Cardiac fibroblast (primary cell): ENCODE measurements around the gene SYNPO2.

ENCODE experiments used
- DNase-seq, 2 donors: peaks; one replicate each; pipeline versions ENCODE4 v3.0.0 to v3.0.0-alpha.2; 2010; ENCODE audit warnings: low read depth in 2 of 2
- H3K4me3 ChIP-seq, 2 donors: replicated peaks in 1 of 2; 1 replicate in 1 of 2; 2 replicates in 1 of 2; pipeline ENCODE4 v1.5.1; 2011; ENCODE audit warnings: low read depth in 2 of 2, low read length in 2 of 2, mild to moderate bottlenecking in 2 of 2, moderate library complexity in 1 of 2
- TF ChIP-seq, protein P1 (sequence below): IDR thresholded peaks from one replicate; pipeline ENCODE4 v1.5.1; 2011; ENCODE audit warnings: low read depth, mild to moderate bottlenecking, low read length, inconsistent platforms

Gene SYNPO2

DNA sequence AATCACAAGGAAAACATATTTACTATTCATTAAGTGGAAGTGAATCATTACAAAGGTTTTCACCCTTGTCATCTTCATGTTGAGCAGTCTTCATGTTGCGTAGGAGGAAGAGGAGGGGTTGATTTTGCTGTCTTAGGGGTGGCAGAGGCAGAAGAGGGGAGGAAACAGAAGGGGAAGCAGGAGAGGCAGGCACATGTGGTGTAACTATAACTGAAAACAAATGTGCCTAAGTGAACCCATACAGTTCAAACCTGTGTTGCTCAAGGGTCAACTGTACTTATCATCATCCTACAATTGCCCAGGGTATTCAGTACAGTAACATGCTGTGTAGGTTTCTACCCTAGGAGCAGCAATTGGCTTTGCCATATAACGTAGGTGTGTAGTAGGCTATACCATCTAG, 47.2 kb downstream of the SYNPO2 start:
- no peak overlapping the region for H3K4me3 ChIP-seq
- TF ChIP-seq, protein P1, sequence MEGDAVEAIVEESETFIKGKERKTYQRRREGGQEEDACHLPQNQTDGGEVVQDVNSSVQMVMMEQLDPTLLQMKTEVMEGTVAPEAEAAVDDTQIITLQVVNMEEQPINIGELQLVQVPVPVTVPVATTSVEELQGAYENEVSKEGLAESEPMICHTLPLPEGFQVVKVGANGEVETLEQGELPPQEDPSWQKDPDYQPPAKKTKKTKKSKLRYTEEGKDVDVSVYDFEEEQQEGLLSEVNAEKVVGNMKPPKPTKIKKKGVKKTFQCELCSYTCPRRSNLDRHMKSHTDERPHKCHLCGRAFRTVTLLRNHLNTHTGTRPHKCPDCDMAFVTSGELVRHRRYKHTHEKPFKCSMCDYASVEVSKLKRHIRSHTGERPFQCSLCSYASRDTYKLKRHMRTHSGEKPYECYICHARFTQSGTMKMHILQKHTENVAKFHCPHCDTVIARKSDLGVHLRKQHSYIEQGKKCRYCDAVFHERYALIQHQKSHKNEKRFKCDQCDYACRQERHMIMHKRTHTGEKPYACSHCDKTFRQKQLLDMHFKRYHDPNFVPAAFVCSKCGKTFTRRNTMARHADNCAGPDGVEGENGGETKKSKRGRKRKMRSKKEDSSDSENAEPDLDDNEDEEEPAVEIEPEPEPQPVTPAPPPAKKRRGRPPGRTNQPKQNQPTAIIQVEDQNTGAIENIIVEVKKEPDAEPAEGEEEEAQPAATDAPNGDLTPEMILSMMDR: no peak
- DNase-seq: no peak

DNA sequence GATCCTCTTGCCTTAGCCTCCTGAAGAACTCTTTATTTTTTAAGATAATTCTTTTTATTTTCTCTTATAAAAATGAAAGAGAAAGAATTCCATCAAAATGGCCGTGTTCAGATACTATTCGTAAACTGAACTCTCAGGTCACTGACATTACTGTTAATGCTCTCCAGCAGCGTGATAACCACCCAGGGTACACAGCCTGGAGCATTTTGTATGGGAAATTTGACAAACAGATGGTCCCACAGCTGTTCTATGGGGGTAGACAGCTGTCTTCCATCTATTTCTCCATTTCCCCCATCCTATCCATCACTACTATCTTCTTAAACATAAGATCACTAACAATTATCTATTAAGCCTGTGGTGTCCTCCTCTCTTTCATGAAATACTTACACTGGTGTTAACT, 47.8 kb downstream of the SYNPO2 start:
- H3K4me3 ChIP-seq: no peak overlapping the region
- DNase-seq: no peak
- TF ChIP-seq, protein P1: no peak

DNA sequence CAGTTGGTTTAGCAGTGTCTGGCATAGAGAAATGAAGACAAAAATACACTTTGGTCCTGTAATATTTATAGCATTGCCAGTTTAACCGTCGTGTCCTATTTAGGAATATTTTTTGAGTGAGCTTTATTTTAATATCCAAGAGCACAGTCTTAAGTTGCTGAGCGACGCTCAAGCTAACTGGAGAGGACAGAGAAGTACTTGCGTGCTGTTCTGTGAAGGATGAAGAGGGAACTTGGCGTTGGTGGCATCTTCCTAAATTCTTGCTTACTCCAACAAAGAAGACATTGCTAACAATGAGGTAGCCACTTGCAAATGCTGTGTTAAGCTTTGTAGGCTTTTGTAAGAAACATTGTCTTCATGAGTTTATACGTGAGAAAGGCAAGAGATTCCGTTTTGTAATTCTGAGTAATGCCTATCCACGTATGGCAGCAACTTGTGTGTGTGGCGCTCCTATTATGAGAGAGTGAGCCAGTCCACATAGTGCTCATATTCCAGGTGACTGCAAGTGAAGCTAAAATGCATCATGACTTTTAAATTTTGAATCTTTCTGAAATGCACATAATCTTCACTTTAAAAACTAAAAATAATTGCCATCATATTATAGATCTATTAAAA, 50.6 kb downstream of the SYNPO2 start:
- TF ChIP-seq, protein P1: no peak
- peak in 1 of 2 donors; percentile 13 for DNase-seq
- no peak overlapping the region for H3K4me3 ChIP-seq

DNA sequence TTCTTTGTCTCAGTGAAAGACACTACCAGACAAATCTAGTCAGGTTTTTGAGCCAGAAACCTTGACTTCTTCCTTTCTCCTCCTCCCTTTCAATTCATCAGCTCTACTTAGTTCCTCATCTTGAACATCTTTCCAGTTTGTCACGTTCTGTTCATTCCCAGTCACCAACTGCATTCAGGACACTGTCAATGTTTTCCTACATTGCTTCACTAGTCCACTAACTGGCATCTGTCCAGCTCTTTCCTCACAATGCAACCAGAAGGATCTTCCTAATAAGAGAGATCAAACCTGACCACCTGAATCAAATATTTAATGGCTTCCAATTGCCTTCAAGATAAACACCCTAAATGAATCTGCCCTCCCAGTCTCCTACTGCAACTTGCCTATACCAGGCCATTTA, 52.5 kb downstream of the SYNPO2 start:
- DNase-seq: peak; percentile 59 to 60
- TF ChIP-seq, protein P1: no peak
- H3K4me3 ChIP-seq: no peak overlapping the region

DNA sequence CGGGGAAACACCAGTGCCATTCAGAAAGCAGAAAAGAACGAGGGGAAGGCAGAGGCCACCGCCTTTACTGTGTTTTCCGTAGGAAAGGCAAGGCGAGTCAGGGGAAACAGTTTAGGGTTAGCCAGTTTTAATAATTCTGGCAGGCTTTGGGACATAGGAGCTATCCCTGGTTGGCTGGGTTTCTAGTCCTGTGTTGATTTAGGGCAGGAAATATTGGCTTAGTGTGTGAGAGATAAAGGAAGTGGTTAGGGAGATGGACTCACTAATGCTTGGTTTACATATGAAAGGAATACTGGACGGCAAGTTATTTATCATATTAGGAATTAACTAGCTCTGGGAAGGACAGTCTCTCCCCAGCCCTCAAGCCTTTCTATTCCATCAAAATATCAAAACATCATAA, 53.1 kb downstream of the SYNPO2 start:
- TF ChIP-seq, protein P1: no peak

DNA sequence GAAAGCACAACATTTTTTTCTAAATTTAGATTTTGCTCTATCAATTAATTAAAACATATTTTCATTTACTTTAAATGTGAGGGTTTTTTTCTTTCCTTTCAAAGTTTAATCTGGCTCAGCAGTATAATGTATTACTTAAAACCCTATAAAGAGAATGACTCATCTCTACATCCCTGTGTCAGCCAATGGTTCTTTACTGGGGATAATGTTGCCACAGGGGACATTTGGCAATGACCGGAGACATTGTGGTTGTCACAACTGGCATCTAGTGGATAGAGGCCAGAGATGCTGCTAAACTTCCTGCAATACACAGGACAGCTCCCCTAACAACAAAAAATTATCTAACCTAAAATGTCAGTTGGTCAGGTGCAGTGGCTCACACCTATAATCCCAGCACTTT, 53.8 kb downstream of the SYNPO2 start:
- peak in 1 of 2 donors; percentile 31 for DNase-seq
- H3K4me3 ChIP-seq: no peak overlapping the region
- TF ChIP-seq, protein P1: no peak

More for the DNA sequence above, 53.1 kb downstream of the SYNPO2 start:
- DNase-seq: peak; percentile 16 to 32
- no peak overlapping the region for H3K4me3 ChIP-seq

DNA sequence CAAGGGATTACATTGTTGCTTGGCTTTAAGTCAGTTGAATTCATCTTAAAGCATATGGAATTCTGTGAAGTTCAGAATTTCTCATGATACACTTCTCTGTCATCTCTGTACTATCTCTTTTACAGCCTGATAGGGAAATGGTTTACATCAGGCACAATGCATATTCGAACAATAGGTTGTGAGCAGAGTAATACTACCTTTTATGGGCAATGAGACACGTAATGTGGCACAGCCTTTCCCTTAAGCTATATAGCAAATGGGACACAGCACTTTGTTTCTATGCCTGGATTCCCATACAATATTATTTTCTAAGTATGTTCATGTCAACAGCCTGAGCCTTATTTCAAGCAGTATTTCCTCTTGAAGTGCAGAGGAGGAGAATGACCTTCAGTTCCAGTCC, 58.4 kb downstream of the SYNPO2 start:
- DNase-seq: no peak
- TF ChIP-seq, protein P1: no peak
- no peak overlapping the region for H3K4me3 ChIP-seq
